Kidney capillary endothelial cell (primary cell): Measurements from ENCODE around the gene LMTK3.
A peak's percentile ranks its signal among the peaks of the same experiment; 100 is the strongest.

ENCODE experiments used
- DNase-seq: peaks from one replicate; pipeline ENCODE4 v3.0.0-alpha.2; 2018; ENCODE audit warnings: low spot score

The LMTK3 gene

DNA sequence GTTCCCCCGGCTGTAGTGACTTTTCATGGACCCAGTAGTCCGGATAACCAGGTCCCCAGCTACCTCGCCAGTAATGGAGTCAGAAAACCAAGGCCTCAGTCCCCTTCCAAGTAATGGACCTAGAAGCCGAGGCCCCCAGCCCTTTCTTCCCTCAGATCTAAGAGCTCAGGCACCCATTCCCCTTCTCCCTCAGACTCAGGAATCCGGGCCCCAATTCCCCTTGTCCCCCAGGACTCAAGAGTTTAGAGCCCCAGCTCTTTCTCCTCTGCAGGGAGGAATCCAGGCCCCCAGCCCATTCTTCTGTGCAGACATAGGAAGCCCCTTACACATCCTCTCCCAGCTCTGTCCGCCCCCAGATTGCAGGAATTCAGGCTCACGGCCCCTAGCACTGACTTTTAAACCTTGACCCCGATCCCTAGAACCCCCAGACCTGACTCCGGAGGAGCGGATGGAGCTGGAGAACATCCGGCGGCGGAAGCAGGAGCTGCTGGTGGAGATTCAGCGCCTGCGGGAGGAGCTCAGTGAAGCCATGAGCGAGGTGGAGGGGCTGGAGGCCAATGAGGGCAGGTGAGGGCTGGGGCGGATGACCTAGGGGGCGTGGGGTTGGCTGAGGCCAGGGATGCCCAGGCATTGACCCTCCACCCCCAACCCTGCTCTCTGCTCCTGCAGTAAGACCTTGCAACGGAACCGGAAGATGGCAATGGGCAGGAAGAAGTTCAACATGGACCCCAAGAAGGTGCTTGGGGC lies 41.5 kb downstream of the LMTK3 start:
- DNase-seq, result no peak

DNA sequence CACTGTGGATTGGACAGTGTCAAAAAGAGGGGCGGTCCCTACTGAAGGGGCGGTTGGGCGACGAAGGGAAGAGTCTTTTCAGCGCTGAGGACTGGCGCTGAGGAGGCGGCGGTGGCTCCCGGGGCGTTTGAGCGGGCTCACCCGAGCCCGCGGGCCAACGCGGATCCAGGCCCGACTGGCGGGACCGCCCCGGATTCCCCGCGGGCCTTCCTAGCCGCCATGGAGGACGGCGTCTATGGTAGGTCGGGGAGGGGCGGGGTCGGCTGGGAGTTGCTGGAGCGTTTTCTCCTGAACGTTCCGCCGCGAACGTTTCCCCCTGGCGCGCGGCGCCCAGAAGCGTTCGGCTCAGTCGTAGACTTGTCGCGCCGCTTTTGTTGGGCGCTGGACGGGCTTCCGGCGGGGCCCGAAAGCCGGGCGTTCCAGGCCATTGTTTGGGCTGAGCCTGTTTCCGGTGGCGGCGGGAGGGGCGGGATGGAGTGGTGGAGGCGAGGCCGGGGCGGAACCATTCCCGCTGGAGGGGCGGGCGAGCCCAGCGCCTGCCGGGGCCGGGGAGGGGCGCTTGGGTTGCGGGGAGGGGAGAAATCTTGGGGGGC lies 42.2 kb downstream of the LMTK3 start, which contains the start of gene CYTH2:
Gene CYTH2 (plus strand): TSS at position 81 of the 593 bp plus-strand sequence. CDS start 139 bp downstream, at position 220.
- peak; percentile 76 for DNase-seq

DNA sequence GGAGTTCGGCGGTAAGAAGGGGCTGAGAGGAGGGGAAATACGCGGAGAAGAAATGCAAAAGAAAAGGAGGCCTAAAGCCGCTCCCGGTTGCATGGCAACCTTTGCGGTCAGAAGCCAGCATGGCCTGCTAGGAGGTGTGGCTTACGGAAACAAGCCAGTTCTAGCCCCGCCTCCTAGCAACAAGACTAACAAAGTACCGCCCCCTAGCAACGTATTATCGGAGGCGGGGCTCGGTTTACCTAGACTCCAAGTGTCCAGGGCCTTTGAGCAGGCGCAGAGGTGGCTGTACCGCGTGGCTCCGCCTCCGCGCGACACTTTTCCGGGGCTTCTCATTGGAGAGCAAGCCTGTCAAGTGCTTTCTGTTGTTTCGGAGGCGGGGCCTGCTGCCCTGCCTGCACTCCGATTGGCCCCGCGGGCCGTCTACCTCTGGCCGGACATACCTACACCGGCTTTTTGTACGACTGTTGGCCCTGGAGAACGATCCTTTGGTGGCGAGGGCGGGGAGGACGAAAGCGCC lies 42.8 kb downstream of the LMTK3 start:
- peak; percentile 100 for DNase-seq

DNA sequence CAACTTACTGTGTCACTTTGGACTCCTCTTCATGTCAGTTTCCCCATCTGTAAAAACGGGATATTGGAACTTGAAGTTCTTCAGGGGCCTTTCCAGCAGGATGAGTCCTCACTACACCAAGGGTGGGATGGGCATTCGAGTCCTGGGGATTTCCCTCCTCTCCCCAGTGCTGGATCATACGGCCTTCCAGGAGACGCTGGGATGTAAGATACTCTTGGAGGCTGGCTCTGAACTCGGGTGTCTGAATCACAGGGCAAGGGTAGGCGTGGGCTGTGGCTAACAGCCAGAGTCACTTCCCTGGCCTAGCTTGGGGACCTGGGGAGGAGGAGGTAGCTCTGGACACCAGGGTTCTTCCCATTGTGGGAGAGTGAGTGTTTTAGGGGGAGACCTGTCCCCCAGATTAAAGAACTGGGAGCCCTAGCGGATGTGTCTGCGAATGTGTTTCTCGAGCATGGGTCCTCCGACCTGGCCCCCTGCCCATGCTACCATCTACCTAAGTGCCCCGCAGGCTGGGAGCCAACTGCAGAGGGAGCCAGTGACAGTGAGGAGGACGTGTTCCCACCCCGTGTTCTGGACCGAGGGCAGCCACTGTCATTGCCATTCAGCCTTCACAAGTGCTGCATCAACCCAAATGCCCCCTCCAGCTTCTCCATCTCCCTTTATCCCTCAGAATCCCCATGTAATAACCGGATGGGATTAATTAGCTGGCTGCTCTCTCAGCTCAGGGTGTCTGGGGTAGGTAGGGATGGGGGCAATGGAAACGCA lies 44.9 kb downstream of the LMTK3 start:
- DNase-seq, result no peak

DNA sequence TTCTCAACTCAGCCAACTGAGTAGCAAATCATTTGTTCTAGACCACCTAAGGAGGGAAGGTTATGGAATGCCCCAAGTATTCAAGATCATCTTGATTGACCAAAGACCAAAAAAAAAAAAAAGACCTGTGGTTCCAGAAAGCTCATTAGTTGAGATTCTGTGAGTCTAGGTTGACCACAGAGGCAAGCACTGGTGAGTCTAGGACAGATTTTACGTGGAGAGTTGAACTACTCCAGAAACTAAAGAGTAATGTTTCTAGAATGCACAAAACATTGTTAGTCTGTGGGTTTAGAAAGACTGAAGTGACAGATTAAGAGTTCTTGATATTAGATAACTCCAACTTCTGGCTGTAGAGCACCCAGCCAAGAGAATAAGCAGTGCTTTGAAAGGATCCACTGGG lies 46.4 kb downstream of the LMTK3 start:
- DNase-seq, result no peak

DNA sequence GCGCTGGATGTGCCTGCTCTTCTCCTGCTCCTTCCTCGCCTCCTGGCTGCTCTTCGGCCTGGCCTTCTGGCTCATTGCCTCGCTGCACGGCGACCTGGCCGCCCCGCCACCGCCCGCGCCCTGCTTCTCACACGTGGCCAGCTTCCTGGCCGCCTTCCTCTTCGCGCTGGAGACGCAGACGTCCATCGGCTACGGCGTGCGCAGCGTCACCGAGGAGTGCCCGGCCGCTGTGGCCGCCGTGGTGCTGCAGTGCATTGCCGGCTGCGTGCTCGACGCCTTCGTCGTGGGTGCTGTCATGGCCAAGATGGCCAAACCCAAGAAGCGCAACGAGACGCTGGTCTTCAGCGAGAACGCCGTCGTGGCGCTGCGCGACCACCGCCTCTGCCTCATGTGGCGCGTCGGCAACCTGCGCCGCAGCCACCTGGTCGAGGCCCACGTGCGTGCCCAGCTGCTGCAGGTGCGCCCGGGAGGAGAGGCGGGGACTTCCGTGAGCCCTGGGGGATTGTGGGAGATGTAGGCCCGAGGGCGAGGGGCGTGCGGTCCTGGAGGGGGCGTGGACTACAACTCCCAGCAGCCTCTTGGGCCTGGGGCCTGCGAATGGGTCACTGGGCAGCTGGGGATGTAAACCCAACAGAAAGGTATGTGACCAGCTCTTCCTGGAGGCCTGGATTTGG lies 49.5 kb downstream of the LMTK3 start:
- no peak for DNase-seq

DNA sequence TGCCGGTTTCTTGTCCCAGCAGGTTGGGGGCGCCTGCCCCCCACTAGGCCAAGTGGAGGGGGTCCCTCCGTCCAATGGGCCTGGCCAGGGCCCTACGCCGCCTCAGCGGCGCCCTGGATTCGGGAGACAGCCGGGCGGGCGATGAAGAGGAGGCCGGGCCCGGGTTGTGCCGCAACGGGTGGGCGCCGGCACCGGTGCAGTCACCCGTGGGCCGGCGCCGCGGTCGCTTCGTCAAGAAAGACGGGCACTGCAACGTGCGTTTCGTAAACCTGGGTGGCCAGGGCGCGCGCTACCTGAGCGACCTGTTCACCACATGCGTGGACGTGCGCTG lies 50.0 kb downstream of the LMTK3 start:
- DNase-seq, result no peak

DNA sequence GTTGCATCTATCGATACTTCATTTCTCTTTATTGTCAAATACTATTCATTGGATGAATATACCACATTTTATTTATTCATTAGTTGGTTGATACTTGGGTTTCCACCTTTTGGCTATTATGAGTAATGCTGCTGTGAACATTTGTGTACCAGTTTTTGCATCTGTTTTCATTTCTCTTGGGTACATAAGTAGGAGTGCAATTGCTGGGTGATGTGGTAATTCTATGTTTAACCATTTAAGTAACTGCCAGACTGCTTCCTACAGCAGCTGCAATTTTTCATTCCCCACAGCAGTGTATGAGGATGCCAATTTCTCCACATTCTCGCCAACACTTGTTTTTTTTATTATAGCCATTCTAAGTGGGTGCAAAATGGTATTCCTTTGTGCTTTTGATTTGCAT lies 53.6 kb downstream of the LMTK3 start:
- DNase-seq, result no peak

DNA sequence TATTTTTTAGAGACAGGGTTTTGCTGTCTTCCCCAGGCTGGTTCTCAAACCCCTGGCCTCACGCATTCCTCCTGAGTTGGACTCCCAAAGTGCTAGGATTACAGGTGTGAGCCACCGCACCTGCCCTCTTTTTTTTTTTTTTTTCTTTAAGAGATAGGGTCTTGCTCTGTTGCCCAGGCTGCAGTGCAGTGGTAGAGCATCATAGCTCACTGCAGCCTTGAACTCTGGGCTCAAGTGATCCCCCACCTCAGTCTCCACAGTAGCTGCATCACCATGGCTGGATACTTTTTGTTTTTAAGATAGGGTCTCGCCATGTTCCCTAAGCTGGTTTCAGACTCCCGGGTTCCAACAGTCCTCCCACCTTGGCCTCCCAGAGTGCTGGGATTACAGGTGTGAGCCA lies 54.8 kb downstream of the LMTK3 start:
- DNase-seq, result no peak

DNA sequence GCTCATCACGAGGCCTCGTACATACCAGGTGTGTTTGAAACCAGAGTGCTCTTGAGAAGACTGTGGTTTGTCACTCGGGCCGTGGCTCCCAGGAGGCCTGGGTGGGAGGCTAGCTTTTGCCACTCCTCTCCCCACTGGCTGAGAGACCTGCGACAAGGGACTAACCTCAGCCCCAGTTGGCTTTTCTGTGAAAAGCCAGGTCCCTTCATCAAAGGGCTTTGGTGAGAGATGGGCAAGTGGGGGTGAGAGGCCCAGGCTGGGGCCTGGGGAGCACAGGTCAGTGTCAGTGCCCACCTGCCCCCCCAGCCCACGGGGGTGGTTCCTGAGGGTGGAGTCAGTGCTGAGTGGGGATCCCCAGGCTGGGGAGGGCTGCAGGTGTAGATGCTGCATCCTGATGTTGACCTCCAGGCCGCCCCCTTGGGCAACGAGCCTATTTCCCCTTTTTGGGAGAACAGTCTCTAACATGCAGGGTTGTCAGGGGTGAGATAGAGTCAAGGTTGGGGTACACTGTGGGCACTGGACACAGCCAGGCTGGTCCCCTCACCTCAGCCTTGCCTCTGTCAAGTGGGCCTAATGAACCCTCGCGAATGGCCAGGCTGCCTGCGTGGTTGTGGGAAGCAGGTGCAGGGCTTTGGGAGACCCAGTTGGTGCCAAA lies 55.6 kb downstream of the LMTK3 start:
- no peak for DNase-seq

DNA sequence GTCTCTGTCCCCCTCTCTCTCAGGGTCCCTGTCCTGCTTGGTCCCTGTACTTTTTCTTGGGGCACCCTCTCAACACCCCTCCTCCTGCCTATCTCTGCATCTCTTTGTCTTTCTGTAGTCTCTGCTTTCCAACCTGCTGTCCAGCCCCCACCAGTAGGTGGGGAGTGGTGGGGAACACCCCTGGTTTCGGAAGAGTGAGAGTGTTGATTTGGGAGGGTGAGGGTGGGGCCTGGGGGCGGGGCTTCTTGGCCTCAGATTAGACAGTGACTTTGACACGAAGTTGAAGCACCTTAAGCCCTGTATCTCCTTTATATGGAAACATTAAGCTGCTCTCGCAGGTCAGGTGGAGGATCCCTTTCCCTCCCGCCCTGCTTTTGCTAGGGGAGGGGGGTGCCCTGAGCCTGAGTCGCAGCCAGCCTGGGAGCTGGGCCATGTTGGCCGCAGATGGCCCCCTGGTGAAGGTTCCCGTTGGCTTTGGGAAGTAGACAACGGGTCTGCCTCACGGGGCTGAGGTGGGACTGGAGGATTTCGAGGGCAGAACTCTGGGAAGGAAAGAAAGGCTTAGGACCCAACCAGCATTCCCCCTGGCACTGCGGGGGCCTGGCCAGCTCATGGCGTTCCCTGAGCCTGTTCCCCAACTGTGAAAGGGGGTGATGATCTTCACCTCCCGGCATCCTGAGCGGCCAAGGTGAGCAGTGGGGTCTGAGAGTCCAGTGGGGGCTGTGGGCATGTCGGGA lies 56.3 kb downstream of the LMTK3 start, which contains the start of gene KCNJ14:
Gene KCNJ14 (plus strand): TSS at position 404 of the 737 bp plus-strand sequence. CDS start 6,151 bp downstream, outside the sequence.
- DNase-seq, result no peak

DNA sequence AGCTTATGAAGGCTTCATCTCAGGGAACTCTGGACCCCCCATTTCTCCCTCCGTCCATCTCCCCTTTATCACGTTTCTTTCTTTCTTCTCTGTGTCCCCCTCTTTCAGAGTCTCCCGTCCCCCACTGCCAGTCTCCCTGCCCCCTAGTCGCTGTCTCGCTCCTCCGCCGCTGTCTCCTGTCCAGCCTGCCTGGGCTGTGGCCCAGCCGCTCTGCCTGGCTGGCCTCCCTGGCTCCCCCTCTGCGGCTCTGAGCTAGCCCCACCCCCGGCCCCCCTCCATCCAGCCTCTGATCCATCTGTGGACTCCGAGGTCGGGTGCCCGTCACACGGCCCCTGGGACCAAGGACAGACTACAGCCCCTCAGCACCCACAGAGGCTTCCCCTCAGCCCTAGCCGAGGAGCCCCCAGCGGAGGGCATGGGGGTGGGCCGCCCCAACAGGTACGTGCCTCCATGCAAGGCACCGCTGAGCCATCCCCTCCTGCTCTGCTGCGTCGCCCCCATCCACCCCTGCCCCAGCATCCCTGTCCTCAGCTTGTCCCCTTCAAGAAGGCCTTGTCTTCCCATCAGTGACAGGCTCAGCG lies 57.4 kb downstream of the LMTK3 start:
- no peak for DNase-seq

DNA sequence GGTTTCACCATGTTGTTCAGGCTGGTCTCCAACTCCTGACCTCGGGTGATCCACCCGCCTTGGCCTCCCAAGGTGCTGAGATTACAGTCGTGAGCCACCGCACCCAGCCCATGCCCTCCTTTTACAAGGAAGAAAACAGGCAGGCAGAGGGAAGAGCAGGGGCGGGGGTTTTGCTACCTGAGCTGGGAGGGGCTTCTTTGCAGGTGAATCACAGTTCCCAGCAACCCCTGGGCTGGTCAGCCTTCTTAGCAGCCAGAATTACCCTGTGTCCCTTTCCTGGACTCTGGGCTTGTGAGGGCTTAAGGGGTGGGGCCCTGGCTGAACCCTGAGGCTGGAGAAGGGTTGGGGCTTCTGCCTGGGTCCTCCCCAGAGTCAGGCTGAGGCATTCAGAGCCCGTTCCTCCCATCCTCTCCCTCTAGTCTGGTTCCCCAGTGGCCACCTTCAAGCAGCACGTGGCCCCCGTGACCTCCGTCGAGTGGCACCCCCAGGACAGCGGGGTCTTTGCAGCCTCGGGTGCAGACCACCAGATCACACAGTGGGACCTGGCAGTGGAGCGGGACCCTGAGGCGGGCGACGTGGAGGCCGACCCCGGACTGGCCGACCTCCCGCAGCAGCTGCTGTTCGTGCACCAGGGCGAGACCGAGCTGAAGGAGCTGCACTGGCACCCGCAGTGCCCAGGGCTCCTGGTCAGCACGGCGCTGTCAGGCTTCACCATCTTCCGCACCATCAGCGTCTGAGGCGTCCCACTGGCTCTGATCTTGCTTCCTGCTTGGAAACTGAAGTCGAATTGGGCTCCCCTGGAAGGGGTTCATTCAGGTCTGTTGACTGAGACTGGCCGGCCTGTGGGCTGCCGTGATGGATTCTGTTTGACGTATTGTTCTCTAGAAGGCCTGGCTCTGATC lies 59.1 kb downstream of the LMTK3 start:
- DNase-seq, result no peak

DNA sequence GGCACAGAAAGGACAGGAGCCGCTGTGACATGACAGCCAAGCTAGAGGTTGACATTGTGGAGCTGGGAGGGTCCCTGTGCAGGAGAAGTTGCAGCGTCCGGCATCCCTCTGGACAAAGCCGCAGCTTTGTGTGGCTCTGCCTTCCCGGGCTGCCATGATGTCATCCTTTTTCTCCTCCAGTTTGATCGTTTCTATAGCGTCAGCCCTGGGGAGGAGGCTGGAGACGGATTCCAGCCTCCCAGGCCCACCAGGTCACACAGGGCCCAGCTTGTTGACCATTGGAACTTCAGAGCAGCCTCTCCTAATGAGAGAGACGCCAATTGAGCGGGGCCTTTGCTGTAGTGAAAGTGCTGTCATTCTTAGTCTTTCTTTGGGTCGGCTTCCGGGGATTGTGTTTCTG lies 60.0 kb downstream of the LMTK3 start:
- no peak for DNase-seq

DNA sequence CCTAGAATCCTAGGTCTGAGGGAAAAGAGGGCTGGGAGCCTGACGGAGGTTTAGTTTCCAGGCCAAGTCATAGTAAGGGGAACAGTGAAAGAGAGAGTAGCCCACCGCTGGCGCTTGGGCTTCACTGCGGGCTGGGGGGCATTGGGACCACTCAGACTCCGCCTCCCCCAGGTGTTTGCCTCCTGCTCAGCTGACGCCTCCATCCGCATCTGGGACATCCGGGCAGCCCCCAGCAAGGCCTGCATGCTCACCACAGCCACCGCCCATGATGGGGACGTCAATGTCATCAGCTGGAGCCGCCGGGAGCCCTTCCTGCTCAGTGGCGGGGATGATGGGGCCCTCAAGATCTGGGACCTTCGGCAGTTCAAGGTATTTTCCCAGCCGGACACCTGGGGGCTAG lies 60.8 kb downstream of the LMTK3 start:
- DNase-seq, result no peak

DNA sequence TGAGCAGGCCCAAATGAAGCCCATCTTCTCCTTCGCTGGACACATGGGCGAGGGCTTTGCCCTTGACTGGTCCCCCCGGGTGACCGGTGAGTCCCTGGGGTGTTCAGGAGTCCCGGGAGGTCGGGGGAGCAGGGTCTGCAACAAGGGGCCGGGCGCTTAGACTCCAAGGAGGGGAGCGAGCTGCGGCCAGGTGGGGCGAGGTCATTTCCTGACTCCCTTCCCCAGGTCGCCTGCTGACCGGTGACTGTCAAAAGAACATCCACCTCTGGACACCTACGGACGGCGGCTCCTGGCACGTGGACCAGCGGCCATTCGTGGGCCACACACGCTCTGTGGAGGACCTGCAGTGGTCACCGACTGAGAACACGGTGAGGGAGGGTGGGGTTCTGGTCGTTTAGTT lies 61.2 kb downstream of the LMTK3 start:
- DNase-seq, result no peak

DNA sequence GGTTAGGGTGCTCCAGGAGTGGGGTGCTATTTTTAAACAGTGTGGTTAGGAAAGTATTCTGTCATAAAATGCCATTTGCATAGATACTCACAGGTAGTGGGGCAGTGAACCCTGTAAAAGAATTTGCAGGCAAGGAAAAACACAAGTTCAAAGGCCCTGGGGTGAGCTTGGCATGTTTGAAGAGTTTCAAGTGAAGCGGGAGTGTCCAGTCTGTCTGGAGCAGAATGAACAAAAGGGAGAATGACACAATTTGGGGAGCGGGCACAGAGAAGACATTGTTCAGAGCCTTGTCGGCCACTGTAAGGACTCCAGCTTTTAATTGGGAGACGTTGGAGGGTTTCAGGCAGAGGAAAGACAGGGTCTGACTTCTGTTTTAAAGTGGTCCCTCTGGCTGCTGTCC lies 63.1 kb downstream of the LMTK3 start:
- DNase-seq, result no peak

DNA sequence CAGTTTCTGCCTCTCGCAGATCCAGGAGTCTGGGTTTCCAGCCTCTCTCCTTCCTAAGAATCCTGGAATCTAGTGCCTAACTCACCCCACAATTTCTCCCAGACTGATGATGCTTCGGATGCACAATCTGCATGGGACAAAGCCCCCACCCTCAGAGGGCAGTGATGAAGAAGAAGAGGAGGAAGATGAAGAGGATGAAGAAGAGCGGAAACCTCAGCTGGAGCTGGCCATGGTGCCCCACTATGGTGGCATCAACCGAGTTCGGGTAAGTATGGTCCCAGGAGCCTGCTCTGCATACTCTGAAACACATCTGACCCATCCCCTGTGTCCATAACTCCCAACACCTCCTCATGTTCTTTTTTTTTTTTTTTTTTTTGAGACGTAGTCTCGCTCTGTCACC lies 65.1 kb downstream of the LMTK3 start:
- no peak for DNase-seq

DNA sequence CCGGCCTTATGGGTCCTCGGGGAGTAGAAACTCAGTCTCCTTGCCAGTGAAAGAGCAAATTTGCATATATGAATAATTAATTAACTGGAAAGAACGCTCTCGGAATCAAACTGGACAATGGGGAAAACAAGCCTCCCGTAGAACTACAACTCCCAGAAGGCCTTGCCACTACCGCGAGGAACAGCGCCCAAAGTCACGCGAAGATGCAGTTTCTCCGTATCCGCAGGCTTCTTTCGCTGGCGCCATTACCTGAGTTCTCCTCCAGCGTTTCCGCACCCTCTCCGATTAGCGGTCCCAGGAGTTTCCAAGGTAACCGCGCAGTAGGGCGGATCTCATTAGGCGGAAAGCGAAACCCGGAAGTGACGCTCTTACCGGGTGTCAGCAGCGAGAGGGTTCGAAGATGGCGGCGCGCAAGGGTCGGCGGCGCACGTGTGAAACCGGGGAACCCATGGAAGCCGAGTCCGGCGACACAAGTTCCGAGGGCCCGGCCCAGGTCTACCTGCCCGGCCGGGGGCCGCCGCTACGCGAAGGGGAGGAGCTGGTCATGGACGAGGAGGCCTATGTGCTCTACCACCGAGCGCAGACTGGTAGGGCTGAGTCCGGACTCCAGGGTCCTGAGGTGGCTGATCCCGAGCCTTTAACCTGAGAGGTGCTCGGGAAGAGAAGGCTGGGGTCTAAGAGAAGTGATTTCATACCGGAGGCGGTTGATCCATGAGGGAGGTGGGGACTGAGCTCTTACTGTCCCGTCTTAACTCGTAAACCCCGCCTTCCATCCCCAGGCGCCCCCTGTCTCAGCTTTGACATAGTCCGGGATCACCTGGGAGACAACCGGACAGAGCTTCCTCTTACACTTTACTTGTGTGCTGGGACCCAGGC lies 65.8 kb downstream of the LMTK3 start, which contains the start of gene GRWD1:
Gene GRWD1 (plus strand): TSS at position 378 of the 876 bp plus-strand sequence. CDS start 23 bp downstream, at position 401.
- DNase-seq, result peak; percentile 94
